Thymus (tissue), 11 donors: ENCODE measurements around the gene MFSD12. TPM values are rescaled to one million over a fixed set of nuclear protein-coding genes. Genes with fewer than 3 reads are reported as not detected.
"Not testable (repeated sequence)": the region's sequence is repeated elsewhere in the genome, so short reads cannot be mapped to it uniquely, and the experiment has no call there.

Experiments
- DNase-seq, 9 donors: peaks; one replicate each; pipeline ENCODE4 v3.0.0-alpha.2; 2013; ENCODE audit warnings: low spot score in 9 of 9, low read depth in 6 of 9, missing footprints in 1 of 9
- H3K27ac ChIP-seq, 2 donors: one replicate each; pipeline ENCODE4 v1.5.1; 2013; ENCODE audit warnings: control low read depth in 1 of 2, low read depth in 1 of 2, low read length in 1 of 2, mild to moderate bottlenecking in 1 of 2, moderate library complexity in 1 of 2
- H3K27me3 ChIP-seq, 2 donors: one replicate each; pipeline ENCODE4 v1.5.1; 2013; ENCODE audit warnings: low read length in 1 of 2; ENCODE audit not compliant: control insufficient read depth in 2 of 2, insufficient read depth in 1 of 2
- H3K36me3 ChIP-seq, 2 donors: one replicate each; pipeline ENCODE4 v1.5.1; 2013; ENCODE audit warnings: low read length in 1 of 2, mild to moderate bottlenecking in 1 of 2, moderate library complexity in 1 of 2; ENCODE audit not compliant: control insufficient read depth in 2 of 2, insufficient read depth in 2 of 2
- H3K4me1 ChIP-seq, 2 donors: one replicate each; pipeline ENCODE4 v1.5.1; 2013; ENCODE audit warnings: low read length in 2 of 2; ENCODE audit not compliant: control insufficient read depth in 2 of 2, insufficient read depth in 2 of 2
- H3K4me3 ChIP-seq, 2 donors: one replicate each; pipeline ENCODE4 v1.5.1; 2013; ENCODE audit warnings: low read length in 2 of 2, control low read depth in 1 of 2, mild to moderate bottlenecking in 1 of 2
- H3K9me3 ChIP-seq, 2 donors: one replicate each; pipeline ENCODE4 v1.5.1; 2013; ENCODE audit warnings: low read length in 1 of 2, mild to moderate bottlenecking in 1 of 2; ENCODE audit not compliant: control insufficient read depth in 2 of 2, insufficient read depth in 1 of 2
- WGBS: extraction: QIAGEN DNeasy Blood & Tissue Kit; methylation state at CpG from one replicate; pipeline ENCODE4 v1.1.7; 2013; 5-methylcytosine and 5-hydroxymethylcytosine counted together
- polyA plus RNA-seq: library from polyadenylated mRNA; stranded (reverse); fragments of 200-250 nt; gene quantifications from one replicate; pipeline ENCODE4 v1.2.3, GENCODE V29; 2013
- total RNA-seq: library from RNA; stranded (reverse); fragments of 120-200 nt; gene quantifications from one replicate; pipeline ENCODE4 v1.2.4, GENCODE V29; 2013
- donor health status: healthy.

The MFSD12 gene
- total and polyA plus RNA-seq, 2 donors = 47.5 to 76.0 TPM

DNA sequence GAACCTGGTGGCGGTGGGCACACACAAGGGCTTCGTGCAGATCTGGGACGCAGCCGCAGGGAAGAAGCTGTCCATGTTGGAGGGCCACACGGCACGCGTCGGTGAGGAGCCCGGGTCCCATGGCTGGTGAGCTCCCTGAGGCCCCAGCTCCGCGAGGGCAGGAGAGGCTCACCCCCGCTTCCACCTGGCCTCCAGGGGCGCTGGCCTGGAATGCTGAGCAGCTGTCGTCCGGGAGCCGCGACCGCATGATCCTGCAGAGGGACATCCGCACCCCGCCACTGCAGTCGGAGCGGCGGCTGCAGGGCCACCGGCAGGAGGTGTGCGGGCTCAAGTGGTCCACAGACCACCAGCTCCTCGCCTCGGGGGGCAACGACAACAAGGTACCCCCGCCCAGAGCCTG lies 25.7 kb downstream of the MFSD12 start:
- Histone ChIP-seq H3K9me3 (no peaks in the 10 kb centered on the region), H3K27me3 (no peaks in the 10 kb centered on the region), H3K4me3 (no peak overlapping the region), H3K4me1 (no peaks in the 10 kb centered on the region), H3K27ac (no peak overlapping the region), H3K36me3 (peaks cover 76 to 85% of the 10 kb centered on the region in 2 donors)
- WGBS = 98% methylated on average over 29 of the region's 29 CpGs
- no peak for DNase-seq

GRCh38 chr19:3530389-3530788 lies 27.0 kb downstream of the MFSD12 start:
- Histone ChIP-seq H3K36me3 (peaks cover 76 to 84% of the 10 kb centered on the region in 2 donors), H3K4me1 (no peaks in the 10 kb centered on the region), H3K27me3 (no peaks in the 10 kb centered on the region), H3K27ac (no peak overlapping the region), H3K4me3 (no peak overlapping the region), H3K9me3 (no peaks in the 10 kb centered on the region)
- DNase-seq = no peak
- WGBS = 98% methylated on average over 12 of the region's 12 CpGs

- 97% methylated on average over 7 of the region's 7 CpGs for WGBS
- not testable (repeated sequence) for H3K27ac ChIP-seq, DNase-seq, H3K4me3 ChIP-seq, H3K9me3 ChIP-seq, H3K27me3 ChIP-seq, H3K4me1 ChIP-seq
- peaks cover 75 to 83% of the 10 kb centered on the region in 2 donors for H3K36me3 ChIP-seq
These were observed 28.1 kb downstream of the MFSD12 start for GRCh38 chr19:3529299-3529698.

GRCh38 chr19:3528539-3529211 lies 28.7 kb downstream of the MFSD12 start:
- Histone ChIP-seq H3K4me3 (no peak overlapping the region), H3K27me3 (no peaks in the 10 kb centered on the region), H3K4me1 (no peaks in the 10 kb centered on the region), H3K27ac (no peak overlapping the region), H3K36me3 (peaks cover 77 to 83% of the 10 kb centered on the region in 2 donors), H3K9me3 (no peaks in the 10 kb centered on the region)
- 98% methylated on average over 20 of the region's 20 CpGs for WGBS
- DNase-seq = no peak

DNA sequence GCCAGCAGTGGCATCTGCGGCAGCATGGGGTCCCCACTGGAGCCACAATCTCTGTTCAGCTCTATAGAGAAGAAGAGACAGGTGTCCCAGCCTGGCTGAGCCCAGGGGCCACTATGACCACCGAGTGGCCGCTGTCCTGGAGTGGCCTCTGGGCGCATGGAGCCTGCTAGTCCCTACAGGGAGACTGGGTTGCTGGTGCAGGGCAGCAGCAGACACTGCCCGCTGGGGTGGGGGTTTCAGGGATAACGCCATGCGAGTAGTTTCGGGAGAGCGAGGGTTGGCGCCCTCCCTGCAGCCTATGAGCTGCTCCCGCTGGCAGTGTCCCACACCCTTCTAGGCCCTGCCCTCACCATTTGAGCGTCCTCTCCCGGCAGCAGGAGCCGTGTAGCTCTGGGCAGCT lies 29.3 kb downstream of the MFSD12 start:
- Histone ChIP-seq H3K9me3 (no peaks in the 10 kb centered on the region), H3K27ac (no peak overlapping the region), H3K4me1 (no peaks in the 10 kb centered on the region), H3K36me3 (peaks cover 77 to 83% of the 10 kb centered on the region in 2 donors), H3K27me3 (no peaks in the 10 kb centered on the region), H3K4me3 (no peak overlapping the region)
- over 99% methylated on average over 14 of the region's 14 CpGs for WGBS
- no peak for DNase-seq

GRCh38 chr19:3527238-3527910 lies 30.0 kb downstream of the MFSD12 start:
- Histone ChIP-seq H3K4me1 (no peaks in the 10 kb centered on the region), H3K27ac (no peak overlapping the region), H3K36me3 (peaks cover 75 to 83% of the 10 kb centered on the region in 2 donors), H3K4me3 (no peak overlapping the region), H3K9me3 (no peaks in the 10 kb centered on the region), H3K27me3 (no peaks in the 10 kb centered on the region)
- DNase-seq = no peak
- WGBS = over 99% methylated on average over 21 of the region's 21 CpGs

- Histone ChIP-seq H3K27ac (no peak overlapping the region), H3K36me3 (peaks cover 68 to 83% of the 10 kb centered on the region in 2 donors), H3K4me1 (no peaks in the 10 kb centered on the region), H3K4me3 (no peak overlapping the region), H3K27me3 (no peaks in the 10 kb centered on the region), H3K9me3 (no peaks in the 10 kb centered on the region)
- DNase-seq = no peak
- 98% methylated on average over 28 of the region's 28 CpGs for WGBS
These were observed 30.7 kb downstream of the MFSD12 start for GRCh38 chr19:3526507-3527237.

DNA sequence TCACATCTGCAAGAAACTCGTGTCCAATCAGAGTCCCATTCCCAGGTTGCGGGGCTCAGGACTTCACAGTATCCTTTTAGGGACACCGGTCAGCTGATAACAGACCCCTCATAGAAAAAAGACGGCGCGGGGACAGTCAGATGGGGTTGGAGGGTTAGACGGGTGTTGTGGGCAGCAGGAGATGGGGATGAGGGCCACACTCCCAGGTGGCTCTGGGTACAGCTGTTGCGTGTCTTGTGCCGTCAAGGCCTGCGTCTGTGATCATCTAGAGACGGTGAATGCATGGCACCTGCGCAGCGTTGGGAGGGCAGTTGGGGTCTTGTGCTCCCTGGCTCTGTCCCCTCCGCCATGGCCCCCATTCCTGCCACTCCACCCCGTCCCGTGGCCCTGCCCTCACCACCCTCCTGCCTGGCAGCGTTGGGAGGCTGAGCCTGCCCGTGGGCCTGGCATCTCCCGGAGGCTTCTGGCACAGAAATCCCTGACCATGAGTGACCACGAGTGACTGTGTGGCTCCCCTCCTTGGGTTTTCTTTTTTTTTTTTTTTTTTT lies 32.4 kb downstream of the MFSD12 start:
- WGBS = 97% methylated on average over 20 of the region's 20 CpGs
- H3K4me1 ChIP-seq = no peaks in the 10 kb centered on the region

More for the DNA sequence above, 32.4 kb downstream of the MFSD12 start:
- peaks cover 57 to 80% of the 10 kb centered on the region in 2 donors for H3K36me3 ChIP-seq
- no peaks in the 10 kb centered on the region for H3K27me3 ChIP-seq
- DNase-seq = no peak
- no peak overlapping the region for H3K4me3 ChIP-seq
- no peak overlapping the region for H3K27ac ChIP-seq
- H3K9me3 ChIP-seq = no peaks in the 10 kb centered on the region
